Measurements from ENCODE around the gene LRRC51.

GRCh38 chr11:72084965-72085364 lies 4.3 kb downstream of the LRRC51 start:
- TF ChIP-seq POLR2AphosphoS5 (IDR thresholded peaks at IDR 0.05) = no peak
- TF ChIP-seq POLR2A (IDR thresholded peaks at IDR 0.05) = no peak
- no peak for TF ChIP-seq CTCF (IDR thresholded peaks at IDR 0.05)

Data from sigmoid colon (tissue), 4 donors.